ENCODE data around the gene HSD17B3.
"Not testable (repeated sequence)": the region's sequence is repeated elsewhere in the genome, so short reads cannot be mapped to it uniquely, and the experiment has no call there.

Gene HSD17B3

GRCh38 chr9:96199006-96199405, 103.0 kb downstream of the HSD17B3 start:
- Mint-ChIP-seq H3K4me3 (no peak overlapping the region), H3K27ac (no peak overlapping the region), H3K27me3 (peaks cover 1% of the 10 kb centered on the region), H3K4me1 (no peaks in the 10 kb centered on the region), H3K36me3 (no peaks in the 10 kb centered on the region), H3K9me3 (no peaks in the 10 kb centered on the region)

DNA sequence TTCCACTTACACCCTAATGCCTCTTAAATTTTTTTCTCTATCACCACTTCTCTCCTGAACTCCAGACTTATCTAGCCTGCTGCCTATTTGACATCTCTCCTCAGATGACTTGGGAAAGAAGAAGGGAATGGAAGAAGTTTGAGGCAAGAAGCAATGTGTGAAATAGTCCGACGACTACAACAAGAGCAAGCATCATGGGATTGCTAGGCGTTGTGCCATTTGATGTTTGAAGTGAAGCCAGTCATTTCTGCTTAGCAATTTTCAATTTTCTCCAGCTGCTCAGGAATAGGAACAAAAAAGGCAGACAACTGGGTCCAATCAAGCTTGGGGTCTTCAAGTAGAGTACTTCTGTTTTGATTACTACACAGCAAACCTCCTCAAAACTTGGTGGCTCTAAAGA, 106.4 kb downstream of the HSD17B3 start:
- Mint-ChIP-seq H3K36me3 (peaks cover 3% of the 10 kb centered on the region), H3K4me1 (no peaks in the 10 kb centered on the region)

DNA sequence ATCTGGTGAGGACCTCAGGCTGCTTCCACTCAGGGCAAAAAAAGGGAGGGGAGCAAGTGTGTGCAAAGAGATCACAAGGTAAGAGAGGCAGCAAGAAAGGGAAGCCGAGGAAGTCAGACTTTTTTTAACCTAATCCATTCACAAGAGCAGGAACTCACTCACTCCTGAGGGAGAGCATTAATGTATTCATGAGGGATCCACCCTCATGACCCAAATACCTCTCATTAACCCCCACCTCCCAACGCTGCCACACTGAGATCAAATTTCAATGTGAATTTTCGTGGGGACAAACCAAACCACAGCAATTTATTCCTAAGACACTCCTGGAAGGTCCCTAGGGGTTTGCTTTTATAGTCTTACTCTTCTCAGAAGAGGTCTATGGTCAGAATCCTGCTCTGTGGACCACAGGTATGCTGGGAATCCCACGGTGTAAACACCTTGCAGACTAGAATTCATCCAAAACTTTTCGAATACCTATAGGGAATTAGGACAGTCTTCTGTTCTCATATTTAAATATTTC, 108.7 kb downstream of the HSD17B3 start:
- H3K9me3 Mint-ChIP-seq: no peaks in the 10 kb centered on the region
- H3K27me3 Mint-ChIP-seq: peaks cover 3% of the 10 kb centered on the region
- H3K4me3 Mint-ChIP-seq: no peak overlapping the region
- no peak overlapping the region for H3K27ac Mint-ChIP-seq
- no peaks in the 10 kb centered on the region for H3K4me1 Mint-ChIP-seq
- H3K36me3 Mint-ChIP-seq: peaks cover 3% of the 10 kb centered on the region

More for the DNA sequence above, 106.4 kb downstream of the HSD17B3 start:
- Mint-ChIP-seq H3K4me3 (no peak overlapping the region), H3K9me3 (no peaks in the 10 kb centered on the region), H3K27ac (no peak overlapping the region), H3K27me3 (peaks cover 3% of the 10 kb centered on the region)

- no peak overlapping the region for H3K27ac Mint-ChIP-seq
- H3K4me3 Mint-ChIP-seq: no peak overlapping the region
- H3K9me3 Mint-ChIP-seq: no peaks in the 10 kb centered on the region
- H3K27me3 Mint-ChIP-seq: peaks cover 3% of the 10 kb centered on the region
- H3K4me1 Mint-ChIP-seq: no peaks in the 10 kb centered on the region
- H3K36me3 Mint-ChIP-seq: peaks cover 3% of the 10 kb centered on the region
Observed at GRCh38 chr9:96192710-96193109, 109.3 kb downstream of the HSD17B3 start.

GRCh38 chr9:96189995-96190394, 112.0 kb downstream of the HSD17B3 start:
- no peak overlapping the region for H3K4me3 Mint-ChIP-seq
- H3K9me3 Mint-ChIP-seq: peaks cover 5% of the 10 kb centered on the region
- H3K36me3 Mint-ChIP-seq: peaks cover 3% of the 10 kb centered on the region
- H3K4me1 Mint-ChIP-seq: no peaks in the 10 kb centered on the region
- peaks cover 17% of the 10 kb centered on the region for H3K27me3 Mint-ChIP-seq
- no peak overlapping the region for H3K27ac Mint-ChIP-seq

DNA sequence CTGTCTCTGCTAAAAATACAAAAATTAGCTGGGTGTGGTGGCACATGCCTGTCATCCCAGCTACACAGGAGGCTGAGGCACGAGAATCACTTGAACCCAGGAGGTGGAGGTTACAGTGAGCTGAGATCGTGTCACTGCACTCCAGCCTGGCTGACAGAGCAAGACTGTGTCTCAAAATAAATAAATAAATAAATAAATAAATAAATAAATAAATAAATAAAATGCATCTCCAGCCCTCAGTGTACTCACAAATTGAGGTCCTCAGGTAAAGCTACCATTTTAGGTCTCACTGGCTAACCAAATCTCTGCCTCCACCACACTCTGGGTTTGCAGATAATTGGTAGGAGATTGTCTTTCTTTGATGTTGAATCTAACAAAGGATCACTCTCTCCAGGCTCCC, 112.4 kb downstream of the HSD17B3 start:
- peaks cover 17% of the 10 kb centered on the region for H3K27me3 Mint-ChIP-seq
- not testable (repeated sequence) for H3K27ac Mint-ChIP-seq, H3K36me3 Mint-ChIP-seq, H3K4me1 Mint-ChIP-seq, H3K4me3 Mint-ChIP-seq, H3K9me3 Mint-ChIP-seq

DNA sequence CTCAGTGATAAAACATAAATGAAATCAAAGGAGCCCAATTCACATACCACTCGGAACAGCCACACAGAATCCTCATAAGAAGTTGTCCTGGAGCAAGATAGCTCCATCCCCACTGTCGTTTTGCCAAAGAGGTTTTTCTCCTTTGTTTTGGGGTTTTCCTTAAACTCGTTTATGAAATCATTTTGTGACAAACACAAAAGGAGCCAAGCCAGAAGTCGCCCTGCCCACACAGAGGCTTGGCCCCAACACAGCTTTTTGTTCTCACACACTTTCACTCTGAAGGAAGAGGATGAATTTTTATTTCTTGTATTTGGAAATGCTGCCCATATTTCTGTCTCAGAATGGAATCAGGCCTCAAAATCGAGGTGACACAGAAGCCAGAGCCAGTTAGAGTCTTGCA, 113.4 kb downstream of the HSD17B3 start:
- Mint-ChIP-seq H3K27me3 (peaks cover 18% of the 10 kb centered on the region), H3K27ac (no peak overlapping the region), H3K36me3 (peaks cover 3% of the 10 kb centered on the region), H3K4me1 (no peaks in the 10 kb centered on the region), H3K4me3 (no peak overlapping the region), H3K9me3 (peaks cover 5% of the 10 kb centered on the region)

GRCh38 chr9:96187151-96187555, 114.8 kb downstream of the HSD17B3 start:
- no peak overlapping the region for H3K4me3 Mint-ChIP-seq
- H3K4me1 Mint-ChIP-seq: no peaks in the 10 kb centered on the region
- peaks cover 17% of the 10 kb centered on the region for H3K27me3 Mint-ChIP-seq
- H3K36me3 Mint-ChIP-seq: peaks cover 3% of the 10 kb centered on the region
- H3K27ac Mint-ChIP-seq: no peak overlapping the region
- H3K9me3 Mint-ChIP-seq: peaks cover 5% of the 10 kb centered on the region

GRCh38 chr9:96186591-96187011, 115.4 kb downstream of the HSD17B3 start:
- peaks cover 5% of the 10 kb centered on the region for H3K9me3 Mint-ChIP-seq
- peaks cover 17% of the 10 kb centered on the region for H3K27me3 Mint-ChIP-seq
- H3K36me3 Mint-ChIP-seq: peaks cover 3% of the 10 kb centered on the region
- H3K27ac Mint-ChIP-seq: no peak overlapping the region
- no peaks in the 10 kb centered on the region for H3K4me1 Mint-ChIP-seq
- H3K4me3 Mint-ChIP-seq: no peak overlapping the region

DNA sequence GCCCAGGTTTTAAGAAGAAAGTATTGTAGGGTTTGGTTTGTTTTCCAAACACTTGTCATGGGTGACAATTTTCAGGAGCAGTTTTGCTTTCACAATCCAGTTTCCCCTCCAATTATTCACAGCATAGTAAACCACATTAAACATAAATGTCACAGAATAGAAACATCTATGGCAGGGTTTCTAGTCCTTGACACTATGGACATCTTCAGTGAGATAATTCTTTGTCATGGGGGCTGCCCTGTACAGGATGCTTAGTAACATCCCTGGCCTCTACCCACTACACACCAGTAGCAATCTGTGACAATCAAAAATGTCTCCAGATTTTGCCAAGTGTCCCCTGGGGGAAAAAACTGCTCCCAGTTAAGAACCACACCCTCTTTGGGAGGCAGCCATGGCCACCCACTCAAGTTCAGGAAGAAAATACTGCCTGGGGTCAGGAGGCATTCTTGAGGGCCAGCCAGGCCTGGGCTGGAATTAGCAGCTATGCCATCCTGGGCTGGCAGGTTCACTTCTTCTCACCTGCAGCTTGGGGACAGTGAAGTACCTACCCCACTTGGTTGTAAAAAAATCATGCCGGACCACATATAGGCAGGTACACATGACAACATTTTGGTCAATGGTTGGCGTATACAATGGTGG, 116.3 kb downstream of the HSD17B3 start:
- Mint-ChIP-seq H3K4me1 (no peaks in the 10 kb centered on the region), H3K27ac (no peak overlapping the region), H3K9me3 (peaks cover 5% of the 10 kb centered on the region), H3K36me3 (no peaks in the 10 kb centered on the region), H3K27me3 (peaks cover 17% of the 10 kb centered on the region), H3K4me3 (no peak overlapping the region)

Data from activated naive CD4-positive, alpha-beta T cell treated with anti-CD3 and anti-CD28 coated beads, Interleukin-2, amount 50 U/mL, for 24 hours (primary cell).